ENCODE measurements around the gene LRRC7. TPM values are rescaled to one million over a fixed set of nuclear protein-coding genes. Genes with fewer than 3 reads are reported as not detected.

Gene LRRC7
- total and polyA plus RNA-seq, 2 experiments from 2014 or later = 1.2 TPM; not detected in 1

DNA sequence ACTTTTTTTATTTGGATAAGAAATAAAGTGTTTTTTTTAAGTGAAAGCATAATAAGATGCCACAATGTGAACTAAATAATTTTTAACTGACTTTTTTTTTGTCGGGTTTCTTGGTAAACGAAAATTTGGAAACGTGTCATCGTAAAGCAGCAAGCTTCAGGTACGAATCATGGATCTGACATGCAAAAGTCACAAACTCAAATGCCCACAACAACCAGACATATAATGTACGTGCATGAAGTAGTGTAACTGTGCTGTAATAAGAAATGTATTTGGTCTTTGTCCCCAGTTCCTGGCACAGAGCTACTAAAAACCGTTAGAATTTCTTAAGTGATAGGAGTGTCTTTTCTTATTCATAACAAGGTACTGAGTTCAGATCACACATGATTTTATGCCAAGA is 44.3 kb upstream of the LRRC7 start (continued):
- TF ChIP-seq JUNB (IDR thresholded peaks at IDR 0.05; ENCODE audit: unreplicated experiment) = no peak
- TF ChIP-seq ZNF331 (CRISPR knock-in tag; IDR thresholded peaks at IDR 0.05; ENCODE audit: low read depth) = no peak

DNA sequence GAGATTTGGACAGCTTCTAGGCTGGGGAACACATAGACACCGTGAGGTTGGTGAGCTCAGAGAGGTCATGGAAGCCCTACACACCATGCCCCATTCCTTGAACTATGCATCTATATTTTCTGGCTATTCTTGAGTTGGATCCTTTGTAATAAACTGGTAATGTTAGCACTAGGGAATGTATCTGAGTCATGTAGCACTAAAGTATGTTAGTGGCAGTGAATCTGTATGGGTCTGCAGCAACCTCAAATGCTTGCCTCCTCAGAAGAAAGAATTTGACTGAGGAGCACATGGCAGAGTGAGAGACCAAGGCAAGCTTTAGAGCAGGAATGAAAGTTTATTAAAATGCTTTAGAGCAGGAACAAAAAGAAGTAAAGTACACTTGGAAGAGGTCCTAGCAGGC is 43.7 kb upstream of the LRRC7 start:
- Mint-ChIP-seq H3K4me1 (no peaks in the 10 kb centered on the region), H3K27ac (no peak overlapping the region), H3K4me3 (no peak overlapping the region), H3K27me3 (ENCODE audit: insufficient read depth, low read depth, poor library complexity) (peaks cover 1% of the 10 kb centered on the region), H3K9me3 (no peaks in the 10 kb centered on the region), H3K36me3 (ENCODE audit: low read depth) (no peaks in the 10 kb centered on the region)
- H2AFZ ChIP-seq = no peak overlapping the region
- H3K36me3 ChIP-seq (ENCODE audit: insufficient read depth) = no peaks in the 10 kb centered on the region
- TF ChIP-seq ZNF114 (CRISPR knock-in tag; IDR thresholded peaks at IDR 0.05) (no peak), ZNF331 (CRISPR knock-in tag; IDR thresholded peaks at IDR 0.05; ENCODE audit: low read depth) (no peak), EZH2 (IDR thresholded peaks at IDR 0.05; ENCODE audit: low read depth, unreplicated experiment) (no peak), STAT1 (IDR thresholded peaks at IDR 0.05; ENCODE audit: unreplicated experiment) (no peak), JUNB (IDR thresholded peaks at IDR 0.05; ENCODE audit: unreplicated experiment) (no peak), EZH2phosphoT487 (IDR thresholded peaks at IDR 0.05; ENCODE audit: unreplicated experiment) (no peak), NANOG (IDR thresholded peaks at IDR 0.05; ENCODE audit: borderline replicate concordance) (no peak), POLR2AphosphoS5 (IDR thresholded peaks at IDR 0.05; ENCODE audit: low read depth) (no peak), CREB1 (CRISPR knock-in tag; IDR thresholded peaks at IDR 0.05; ENCODE audit: low read depth) (no peak)
- TF ChIP-seq, protein P1, sequence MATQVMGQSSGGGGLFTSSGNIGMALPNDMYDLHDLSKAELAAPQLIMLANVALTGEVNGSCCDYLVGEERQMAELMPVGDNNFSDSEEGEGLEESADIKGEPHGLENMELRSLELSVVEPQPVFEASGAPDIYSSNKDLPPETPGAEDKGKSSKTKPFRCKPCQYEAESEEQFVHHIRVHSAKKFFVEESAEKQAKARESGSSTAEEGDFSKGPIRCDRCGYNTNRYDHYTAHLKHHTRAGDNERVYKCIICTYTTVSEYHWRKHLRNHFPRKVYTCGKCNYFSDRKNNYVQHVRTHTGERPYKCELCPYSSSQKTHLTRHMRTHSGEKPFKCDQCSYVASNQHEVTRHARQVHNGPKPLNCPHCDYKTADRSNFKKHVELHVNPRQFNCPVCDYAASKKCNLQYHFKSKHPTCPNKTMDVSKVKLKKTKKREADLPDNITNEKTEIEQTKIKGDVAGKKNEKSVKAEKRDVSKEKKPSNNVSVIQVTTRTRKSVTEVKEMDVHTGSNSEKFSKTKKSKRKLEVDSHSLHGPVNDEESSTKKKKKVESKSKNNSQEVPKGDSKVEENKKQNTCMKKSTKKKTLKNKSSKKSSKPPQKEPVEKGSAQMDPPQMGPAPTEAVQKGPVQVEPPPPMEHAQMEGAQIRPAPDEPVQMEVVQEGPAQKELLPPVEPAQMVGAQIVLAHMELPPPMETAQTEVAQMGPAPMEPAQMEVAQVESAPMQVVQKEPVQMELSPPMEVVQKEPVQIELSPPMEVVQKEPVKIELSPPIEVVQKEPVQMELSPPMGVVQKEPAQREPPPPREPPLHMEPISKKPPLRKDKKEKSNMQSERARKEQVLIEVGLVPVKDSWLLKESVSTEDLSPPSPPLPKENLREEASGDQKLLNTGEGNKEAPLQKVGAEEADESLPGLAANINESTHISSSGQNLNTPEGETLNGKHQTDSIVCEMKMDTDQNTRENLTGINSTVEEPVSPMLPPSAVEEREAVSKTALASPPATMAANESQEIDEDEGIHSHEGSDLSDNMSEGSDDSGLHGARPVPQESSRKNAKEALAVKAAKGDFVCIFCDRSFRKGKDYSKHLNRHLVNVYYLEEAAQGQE (IDR thresholded peaks at IDR 0.05; ENCODE audit: unreplicated experiment) = no peak
- TF ChIP-seq, protein P2, sequence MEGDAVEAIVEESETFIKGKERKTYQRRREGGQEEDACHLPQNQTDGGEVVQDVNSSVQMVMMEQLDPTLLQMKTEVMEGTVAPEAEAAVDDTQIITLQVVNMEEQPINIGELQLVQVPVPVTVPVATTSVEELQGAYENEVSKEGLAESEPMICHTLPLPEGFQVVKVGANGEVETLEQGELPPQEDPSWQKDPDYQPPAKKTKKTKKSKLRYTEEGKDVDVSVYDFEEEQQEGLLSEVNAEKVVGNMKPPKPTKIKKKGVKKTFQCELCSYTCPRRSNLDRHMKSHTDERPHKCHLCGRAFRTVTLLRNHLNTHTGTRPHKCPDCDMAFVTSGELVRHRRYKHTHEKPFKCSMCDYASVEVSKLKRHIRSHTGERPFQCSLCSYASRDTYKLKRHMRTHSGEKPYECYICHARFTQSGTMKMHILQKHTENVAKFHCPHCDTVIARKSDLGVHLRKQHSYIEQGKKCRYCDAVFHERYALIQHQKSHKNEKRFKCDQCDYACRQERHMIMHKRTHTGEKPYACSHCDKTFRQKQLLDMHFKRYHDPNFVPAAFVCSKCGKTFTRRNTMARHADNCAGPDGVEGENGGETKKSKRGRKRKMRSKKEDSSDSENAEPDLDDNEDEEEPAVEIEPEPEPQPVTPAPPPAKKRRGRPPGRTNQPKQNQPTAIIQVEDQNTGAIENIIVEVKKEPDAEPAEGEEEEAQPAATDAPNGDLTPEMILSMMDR (conservative IDR thresholded peaks at IDR 0.05; ENCODE audit: low read depth in 2 of 2) = no peak
- TF ChIP-seq, protein P3, sequence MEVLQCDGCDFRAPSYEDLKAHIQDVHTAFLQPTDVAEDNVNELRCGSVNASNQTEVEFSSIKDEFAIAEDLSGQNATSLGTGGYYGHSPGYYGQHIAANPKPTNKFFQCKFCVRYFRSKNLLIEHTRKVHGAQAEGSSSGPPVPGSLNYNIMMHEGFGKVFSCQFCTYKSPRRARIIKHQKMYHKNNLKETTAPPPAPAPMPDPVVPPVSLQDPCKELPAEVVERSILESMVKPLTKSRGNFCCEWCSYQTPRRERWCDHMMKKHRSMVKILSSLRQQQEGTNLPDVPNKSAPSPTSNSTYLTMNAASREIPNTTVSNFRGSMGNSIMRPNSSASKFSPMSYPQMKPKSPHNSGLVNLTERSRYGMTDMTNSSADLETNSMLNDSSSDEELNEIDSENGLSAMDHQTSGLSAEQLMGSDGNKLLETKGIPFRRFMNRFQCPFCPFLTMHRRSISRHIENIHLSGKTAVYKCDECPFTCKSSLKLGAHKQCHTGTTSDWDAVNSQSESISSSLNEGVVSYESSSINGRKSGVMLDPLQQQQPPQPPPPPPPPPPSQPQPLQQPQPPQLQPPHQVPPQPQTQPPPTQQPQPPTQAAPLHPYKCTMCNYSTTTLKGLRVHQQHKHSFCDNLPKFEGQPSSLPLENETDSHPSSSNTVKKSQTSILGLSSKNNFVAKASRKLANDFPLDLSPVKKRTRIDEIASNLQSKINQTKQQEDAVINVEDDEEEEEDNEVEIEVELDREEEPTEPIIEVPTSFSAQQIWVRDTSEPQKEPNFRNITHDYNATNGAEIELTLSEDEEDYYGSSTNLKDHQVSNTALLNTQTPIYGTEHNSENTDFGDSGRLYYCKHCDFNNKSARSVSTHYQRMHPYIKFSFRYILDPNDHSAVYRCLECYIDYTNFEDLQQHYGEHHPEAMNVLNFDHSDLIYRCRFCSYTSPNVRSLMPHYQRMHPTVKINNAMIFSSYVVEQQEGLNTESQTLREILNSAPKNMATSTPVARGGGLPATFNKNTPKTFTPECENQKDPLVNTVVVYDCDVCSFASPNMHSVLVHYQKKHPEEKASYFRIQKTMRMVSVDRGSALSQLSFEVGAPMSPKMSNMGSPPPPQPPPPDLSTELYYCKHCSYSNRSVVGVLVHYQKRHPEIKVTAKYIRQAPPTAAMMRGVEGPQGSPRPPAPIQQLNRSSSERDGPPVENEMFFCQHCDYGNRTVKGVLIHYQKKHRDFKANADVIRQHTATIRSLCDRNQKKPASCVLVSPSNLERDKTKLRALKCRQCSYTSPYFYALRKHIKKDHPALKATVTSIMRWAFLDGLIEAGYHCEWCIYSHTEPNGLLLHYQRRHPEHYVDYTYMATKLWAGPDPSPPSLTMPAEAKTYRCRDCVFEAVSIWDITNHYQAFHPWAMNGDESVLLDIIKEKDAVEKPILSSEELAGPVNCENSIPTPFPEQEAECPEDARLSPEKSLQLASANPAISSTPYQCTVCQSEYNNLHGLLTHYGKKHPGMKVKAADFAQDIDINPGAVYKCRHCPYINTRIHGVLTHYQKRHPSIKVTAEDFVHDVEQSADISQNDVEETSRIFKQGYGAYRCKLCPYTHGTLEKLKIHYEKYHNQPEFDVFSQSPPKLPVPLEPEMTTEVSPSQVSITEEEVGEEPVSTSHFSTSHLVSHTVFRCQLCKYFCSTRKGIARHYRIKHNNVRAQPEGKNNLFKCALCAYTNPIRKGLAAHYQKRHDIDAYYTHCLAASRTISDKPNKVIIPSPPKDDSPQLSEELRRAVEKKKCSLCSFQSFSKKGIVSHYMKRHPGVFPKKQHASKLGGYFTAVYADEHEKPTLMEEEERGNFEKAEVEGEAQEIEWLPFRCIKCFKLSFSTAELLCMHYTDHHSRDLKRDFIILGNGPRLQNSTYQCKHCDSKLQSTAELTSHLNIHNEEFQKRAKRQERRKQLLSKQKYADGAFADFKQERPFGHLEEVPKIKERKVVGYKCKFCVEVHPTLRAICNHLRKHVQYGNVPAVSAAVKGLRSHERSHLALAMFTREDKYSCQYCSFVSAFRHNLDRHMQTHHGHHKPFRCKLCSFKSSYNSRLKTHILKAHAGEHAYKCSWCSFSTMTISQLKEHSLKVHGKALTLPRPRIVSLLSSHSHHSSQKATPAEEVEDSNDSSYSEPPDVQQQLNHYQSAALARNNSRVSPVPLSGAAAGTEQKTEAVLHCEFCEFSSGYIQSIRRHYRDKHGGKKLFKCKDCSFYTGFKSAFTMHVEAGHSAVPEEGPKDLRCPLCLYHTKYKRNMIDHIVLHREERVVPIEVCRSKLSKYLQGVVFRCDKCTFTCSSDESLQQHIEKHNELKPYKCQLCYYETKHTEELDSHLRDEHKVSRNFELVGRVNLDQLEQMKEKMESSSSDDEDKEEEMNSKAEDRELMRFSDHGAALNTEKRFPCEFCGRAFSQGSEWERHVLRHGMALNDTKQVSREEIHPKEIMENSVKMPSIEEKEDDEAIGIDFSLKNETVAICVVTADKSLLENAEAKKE (CRISPR knock-in tag; IDR thresholded peaks at IDR 0.05) = no peak
- TF ChIP-seq, protein P4, sequence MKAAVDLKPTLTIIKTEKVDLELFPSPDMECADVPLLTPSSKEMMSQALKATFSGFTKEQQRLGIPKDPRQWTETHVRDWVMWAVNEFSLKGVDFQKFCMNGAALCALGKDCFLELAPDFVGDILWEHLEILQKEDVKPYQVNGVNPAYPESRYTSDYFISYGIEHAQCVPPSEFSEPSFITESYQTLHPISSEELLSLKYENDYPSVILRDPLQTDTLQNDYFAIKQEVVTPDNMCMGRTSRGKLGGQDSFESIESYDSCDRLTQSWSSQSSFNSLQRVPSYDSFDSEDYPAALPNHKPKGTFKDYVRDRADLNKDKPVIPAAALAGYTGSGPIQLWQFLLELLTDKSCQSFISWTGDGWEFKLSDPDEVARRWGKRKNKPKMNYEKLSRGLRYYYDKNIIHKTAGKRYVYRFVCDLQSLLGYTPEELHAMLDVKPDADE (IDR thresholded peaks at IDR 0.05) = no peak
- H3K4me1 ChIP-seq (ENCODE audit: insufficient read depth) = no peaks in the 10 kb centered on the region
- H3K4me3 ChIP-seq = no peak overlapping the region
- no peaks in the 10 kb centered on the region for H4K20me1 ChIP-seq (replicated peaks; ENCODE audit: insufficient read depth)
- H3K27me3 ChIP-seq (ENCODE audit: insufficient read depth) = no peaks in the 10 kb centered on the region
- no peak for ATAC-seq
- peaks cover 4% of the 10 kb centered on the region; the same call in 1 of the 2 replicates for H3K9me2 ChIP-seq (ENCODE audit: insufficient read depth)
- no peak for DNase-seq (ENCODE audit: low spot score)
- H3K27ac ChIP-seq (ENCODE audit: low read depth) = no peak overlapping the region
- H3K4me2 ChIP-seq = no peak overlapping the region
- H3F3A ChIP-seq (replicated peaks; ENCODE audit: low read depth) = no peaks in the 10 kb centered on the region
- H3K79me2 ChIP-seq (replicated peaks; ENCODE audit: insufficient read depth) = no peaks in the 10 kb centered on the region
